Bone marrow (tissue), 2 donors: ENCODE data around the gene FOXE3.
A peak's percentile ranks its signal among the peaks of the same experiment; 100 is the strongest.

Experiments used
- DNase-seq, 2 donors: peaks; one replicate each; lab custom pipeline; 2025; lab: John Stamatoyannopoulos, UW

FOXE3 gene

GRCh38 chr1:47405697-47406096 lies 10.4 kb upstream of the FOXE3 start:
- no peak for DNase-seq

DNA sequence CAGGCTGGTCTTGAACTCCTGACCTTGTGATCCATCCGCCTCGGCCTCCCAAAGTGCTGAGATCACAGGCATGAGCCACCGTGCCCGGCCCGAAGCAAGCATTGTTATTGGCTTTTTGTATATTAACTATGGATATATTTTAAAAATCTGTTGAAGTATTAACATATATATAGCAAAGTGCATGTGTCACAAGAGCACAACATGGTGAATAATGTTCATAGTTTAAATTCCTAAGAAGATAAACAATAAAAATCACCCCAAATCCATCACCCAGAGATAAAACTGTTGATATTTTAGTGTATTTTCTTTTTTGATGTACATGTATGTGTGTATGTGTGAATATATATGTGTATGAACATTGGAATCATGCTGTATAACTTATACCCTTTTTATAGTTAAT lies 9.1 kb upstream of the FOXE3 start:
- no peak for DNase-seq

- no peak for DNase-seq
Observed at GRCh38 chr1:47407481-47407880, 8.6 kb upstream of the FOXE3 start.

DNA sequence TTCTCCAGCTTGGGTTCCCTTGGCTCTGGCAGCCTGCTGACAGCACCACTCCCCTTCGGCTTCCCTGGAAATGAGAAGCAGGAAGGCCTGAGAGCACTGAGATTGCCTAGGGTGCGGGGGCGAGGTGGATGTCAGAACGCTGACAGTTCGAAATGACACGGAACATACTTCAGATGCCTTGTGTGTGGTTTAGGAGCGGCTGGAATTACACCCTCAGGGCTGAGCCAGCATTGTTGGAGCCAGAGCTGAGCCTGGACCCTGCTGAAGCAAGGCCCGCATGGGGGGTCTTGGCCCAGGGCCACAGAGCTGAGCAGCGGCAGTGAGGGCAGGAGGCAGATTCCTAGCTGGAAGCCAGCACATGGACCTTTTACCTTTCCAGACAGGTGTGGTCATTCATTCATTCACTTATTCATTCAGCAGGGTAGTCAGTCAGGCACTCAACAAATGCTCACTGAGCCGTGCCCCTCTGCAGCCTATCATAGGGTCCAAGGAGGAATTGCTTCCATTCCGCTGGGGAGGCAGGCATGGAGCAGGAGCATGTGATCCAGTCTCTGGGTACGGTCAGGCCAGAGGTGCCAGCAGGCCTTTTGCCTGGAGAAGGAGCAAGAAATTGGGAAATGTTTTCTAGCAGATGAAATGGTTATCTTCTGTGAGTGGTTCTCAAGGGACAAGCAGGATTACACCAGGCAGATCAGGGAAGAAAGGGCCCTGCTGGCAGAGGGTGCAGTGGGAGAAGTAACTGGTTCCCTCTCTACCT lies 6.6 kb upstream of the FOXE3 start:
- DNase-seq, result no peak

GRCh38 chr1:47410068-47410455 lies 6.0 kb upstream of the FOXE3 start:
- DNase-seq, result no peak

- DNase-seq, result no peak
Observed at GRCh38 chr1:47411436-47411835, 4.6 kb upstream of the FOXE3 start.

GRCh38 chr1:47412437-47412836 lies 3.6 kb upstream of the FOXE3 start:
- DNase-seq, result no peak

DNA sequence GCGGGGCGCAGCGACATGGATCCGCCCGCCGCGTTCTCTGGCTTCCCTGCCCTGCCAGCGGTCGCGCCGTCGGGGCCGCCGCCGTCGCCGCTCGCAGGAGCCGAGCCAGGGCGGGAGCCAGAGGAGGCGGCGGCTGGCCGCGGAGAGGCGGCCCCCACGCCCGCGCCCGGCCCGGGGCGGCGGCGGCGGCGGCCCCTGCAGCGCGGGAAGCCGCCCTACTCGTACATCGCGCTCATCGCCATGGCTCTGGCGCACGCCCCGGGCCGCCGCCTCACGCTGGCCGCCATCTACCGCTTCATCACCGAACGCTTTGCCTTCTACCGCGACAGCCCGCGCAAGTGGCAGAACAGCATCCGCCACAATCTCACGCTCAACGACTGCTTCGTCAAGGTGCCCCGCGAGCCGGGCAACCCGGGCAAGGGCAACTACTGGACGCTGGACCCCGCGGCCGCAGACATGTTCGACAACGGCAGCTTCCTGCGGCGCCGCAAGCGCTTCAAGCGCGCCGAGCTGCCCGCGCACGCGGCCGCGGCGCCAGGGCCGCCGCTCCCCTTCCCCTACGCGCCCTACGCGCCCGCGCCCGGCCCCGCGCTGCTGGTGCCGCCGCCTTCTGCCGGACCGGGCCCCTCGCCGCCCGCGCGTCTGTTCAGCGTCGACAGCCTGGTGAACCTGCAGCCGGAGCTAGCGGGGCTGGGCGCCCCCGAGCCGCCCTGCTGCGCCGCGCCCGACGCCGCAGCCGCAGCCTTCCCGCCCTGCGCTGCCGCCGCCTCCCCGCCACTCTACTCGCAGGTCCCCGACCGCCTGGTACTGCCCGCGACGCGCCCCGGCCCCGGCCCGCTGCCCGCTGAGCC lies 459 bp downstream of the FOXE3 start:
- DNase-seq, result no peak

- DNase-seq, result no peak
Observed at GRCh38 chr1:47417170-47418044, 1.3 kb downstream of the FOXE3 start.

DNA sequence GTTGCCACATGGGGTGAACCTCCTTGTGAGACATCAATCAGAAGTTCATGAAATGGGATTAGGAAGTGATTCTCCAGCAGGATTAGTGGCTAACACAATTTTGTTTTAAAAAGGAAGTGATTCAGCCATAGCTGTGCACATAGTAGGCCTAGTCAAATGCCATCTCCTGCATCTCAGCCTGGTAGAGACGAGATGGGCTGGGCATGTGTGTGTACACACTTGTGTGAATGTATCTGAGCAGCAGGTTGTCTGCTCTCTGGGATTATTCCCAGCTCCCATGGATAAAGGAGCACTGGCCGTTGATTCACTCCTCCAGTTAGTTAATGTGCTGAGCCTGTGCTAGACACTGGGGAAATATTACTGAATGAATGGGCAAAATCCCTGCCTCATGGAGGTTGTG lies 2.0 kb downstream of the FOXE3 start:
- no peak for DNase-seq

DNA sequence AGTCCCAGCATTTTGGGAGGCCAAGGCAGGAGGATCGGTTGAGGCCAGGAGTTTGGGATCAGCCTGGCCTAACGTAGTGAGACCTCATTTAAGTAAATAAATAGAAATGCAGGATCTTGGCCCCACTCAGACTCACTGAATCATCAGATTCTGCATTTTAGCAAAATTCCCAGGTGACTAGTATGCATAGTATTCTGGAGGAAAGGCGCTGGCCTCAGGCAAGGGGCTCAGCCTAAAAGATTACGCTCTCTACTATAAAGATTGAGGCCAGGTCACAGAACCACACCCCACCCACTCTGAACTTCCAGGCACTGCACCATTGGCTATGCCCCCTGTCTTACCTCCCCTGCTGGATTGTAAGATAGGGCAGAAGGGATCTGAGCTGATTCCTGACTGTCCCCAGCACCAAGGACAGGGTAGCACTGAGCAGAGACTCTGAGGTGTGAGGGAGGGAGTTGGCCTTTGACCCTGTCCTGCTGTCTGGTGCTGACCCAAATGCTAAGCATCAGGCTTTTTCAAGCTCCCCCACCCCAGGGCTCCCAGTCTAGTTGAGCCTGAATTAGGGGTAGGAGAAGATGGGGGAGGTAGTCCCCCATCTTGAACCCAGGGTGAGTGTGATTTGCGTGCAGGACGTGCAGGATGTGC lies 2.7 kb downstream of the FOXE3 start:
- no peak for DNase-seq

DNA sequence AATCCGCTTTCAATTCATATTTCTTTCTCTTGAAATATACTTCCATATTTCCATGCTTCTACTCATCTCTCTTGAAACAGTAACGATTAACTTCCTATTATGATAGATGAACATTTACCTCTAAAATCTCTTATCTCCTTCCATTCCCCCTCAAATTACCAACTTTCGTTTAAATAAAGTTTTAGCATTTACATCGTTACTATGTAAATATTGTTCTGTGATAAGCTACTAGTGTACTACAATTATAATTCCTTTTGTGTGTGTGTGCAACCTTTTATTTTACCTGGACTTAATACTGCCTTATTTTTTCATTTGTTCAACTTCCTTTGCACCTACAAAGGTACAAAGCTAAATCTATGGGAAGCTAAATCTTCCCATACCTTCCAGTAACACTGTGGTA lies 4.5 kb downstream of the FOXE3 start:
- no peak for DNase-seq

GRCh38 chr1:47423872-47424271 lies 7.8 kb downstream of the FOXE3 start:
- no peak for DNase-seq

DNA sequence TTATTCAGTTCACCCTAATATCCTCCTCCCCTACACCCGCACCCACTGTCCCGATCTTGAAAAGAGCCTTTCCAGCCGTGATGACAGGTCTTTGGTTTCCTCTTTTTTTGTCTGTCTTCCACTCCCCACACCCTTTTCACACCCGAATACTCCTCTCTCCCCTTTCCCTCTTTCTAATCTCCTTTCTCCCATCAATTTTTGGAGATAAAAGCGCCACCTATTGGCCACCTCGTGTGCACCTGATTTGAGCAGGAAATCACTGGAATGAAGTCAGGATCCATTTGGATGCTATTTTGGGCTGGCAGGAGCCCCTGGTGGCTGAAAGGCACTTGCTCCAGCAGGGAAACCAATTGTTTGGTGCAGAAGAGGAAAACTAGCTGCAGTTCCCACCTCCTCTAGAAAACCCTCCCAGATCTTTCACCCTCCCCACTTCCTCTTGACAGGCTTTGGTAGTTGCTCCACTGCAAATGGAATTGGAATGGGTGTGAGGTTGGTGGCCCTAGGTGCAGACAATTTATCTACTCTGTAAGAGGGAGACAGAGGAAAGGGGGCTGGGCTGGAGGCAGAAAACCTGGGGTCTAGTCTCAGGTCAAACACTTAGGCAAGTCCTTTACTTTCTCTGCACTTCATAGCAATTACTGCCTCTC lies 8.4 kb downstream of the FOXE3 start:
- no peak for DNase-seq

GRCh38 chr1:47431534-47431933 lies 15.4 kb downstream of the FOXE3 start:
- no peak for DNase-seq

DNA sequence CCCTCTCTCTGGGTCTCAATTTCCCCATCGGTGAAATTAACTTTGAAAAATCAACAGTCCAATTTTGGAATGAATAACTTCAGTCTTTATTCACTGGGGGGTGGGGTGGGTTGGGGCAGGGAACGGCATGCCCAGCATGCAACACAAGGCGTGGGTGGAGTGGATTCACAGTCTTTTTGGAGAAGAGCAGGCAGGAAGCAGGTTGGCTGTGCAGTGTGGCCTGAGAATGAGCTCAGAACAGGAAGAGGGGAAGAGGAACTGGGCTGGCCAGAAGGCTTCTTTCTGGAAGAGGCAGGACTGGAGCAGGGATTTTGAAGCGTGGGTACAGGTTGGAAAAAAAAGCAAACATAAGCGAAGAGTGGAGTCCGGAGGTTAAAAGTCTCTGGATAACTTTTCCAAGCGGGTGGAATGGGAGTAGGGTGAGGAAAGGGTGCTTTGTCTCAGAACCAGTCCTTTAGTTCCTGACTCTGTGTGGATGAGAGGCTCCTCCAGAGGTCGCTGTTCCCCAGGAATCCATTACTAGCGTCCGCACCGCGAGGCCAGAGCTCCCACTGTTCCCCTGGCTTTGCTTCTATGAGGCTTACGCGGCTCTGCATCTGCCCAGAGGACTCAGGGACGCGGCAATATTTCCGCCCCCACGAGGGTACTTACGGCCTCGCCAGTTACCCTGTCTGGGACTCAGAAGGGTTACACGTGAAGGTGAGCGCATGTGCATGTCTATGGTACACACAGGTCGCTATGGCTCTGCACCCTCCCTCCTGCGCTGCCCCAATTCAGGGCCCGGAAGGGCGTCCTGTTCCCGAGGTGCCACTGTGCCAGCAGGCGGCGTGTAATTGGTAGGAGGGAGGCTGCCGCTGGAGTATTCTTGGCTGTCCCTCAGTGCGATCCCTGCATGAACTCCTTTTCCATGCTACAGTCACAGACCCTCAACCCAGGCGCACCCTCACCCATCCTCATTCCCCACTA lies 16.3 kb downstream of the FOXE3 start:
- peak; percentile 27 to 31 for DNase-seq

DNA sequence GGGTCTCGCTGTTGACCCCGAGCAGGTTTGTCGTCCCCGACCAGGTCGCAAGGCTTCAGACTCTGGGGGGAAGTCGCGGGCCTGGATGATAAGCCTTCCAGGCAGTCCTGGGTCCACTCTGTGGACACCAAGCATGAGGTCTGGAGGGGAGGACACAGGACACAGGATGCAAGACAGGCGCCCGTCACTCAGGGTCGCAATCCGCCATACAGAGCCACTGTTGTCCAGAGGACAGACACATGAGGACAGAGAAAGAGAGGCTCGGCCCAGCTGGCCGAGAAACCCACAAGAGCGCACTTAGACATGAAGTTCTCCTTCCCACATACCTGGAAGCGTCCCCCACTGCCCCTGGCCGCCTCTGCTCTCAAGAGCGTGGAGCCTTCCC lies 16.9 kb downstream of the FOXE3 start:
- DNase-seq, result no peak

DNA sequence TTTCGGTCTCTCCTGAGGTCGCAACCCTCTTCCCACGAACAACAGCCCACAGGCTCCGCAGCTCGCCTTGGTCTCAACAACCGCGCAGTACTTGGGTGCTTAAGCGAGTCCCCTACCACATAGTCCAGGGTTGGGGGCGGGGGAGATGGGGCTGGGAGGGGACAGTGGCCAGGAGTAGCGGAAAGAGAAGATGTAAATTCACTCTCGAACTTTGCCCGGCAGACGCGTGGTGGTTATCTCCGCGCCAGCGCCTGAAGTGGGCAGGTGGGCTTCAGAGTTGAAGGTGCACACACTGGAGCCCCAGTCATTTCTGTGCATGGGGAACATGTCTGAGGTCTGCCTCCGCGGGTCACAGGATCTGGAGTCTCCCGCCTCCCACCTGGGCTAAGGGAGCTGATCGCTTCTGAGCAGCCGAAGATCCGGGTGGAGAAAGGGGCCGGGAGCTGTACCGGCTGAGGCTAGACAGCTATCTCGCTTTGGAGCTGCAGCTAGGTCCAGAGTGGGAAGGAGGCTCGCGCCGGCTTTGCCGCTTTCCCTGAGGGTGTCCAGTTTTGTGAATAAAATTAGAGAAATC lies 17.5 kb downstream of the FOXE3 start:
- no peak for DNase-seq

DNA sequence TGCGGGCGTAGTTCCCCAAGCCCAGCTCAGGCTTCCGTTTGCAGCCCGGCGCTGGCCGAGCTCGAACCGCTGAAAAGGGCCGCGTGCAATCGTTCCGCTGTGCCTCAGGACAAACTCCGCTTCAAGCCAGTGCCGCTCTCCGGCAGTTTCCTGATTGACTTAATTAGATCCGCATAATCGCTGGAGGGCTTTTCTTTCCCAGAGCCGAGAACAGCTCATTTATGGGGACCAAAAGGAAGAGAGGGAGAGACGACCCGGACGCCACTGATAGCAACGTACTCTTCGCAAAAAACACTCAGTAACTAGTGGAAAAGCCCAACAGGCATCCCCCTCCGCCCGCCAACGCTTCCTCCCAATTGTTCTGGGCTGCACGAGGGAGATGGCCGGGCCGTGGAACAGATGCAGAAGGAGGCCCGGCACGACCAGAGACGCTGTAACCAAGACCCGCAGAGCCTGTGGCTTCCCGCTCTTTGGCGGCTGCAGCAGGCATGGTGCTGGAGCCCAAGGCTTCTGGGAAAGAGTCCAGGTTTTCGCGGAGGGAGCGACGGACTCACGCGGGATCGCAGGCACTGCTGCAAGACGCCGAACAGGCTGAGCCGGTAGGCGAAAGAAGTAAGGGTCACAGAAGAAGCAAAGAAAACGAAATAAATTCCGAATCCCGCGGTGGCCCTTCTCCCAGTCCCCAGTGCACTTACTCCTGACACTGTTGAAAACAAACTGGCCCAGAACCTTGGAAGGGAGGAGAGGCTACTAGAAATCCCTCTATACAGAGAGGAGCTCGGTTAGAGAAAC lies 18.2 kb downstream of the FOXE3 start:
- no peak for DNase-seq
